ENCODE measurements around the gene XPC. TPM values are rescaled to one million over a fixed set of nuclear protein-coding genes. Genes with fewer than 3 reads are reported as not detected.

XPC gene
- total and polyA plus RNA-seq, 2 of the 8 experiments (the other 6 are each of a cell fraction or from before 2014, with no cell fraction given): 8.8 to 27.3 TPM

- Histone ChIP-seq H4K8ac (ENCODE audit: extremely low read depth, insufficient read depth, low read length) (no peak overlapping the region; the same call in 1 of the 2 replicates), H4K91ac (replicated peaks; ENCODE audit: insufficient read length, low read length) (no peak overlapping the region), H3K4me3 (ENCODE audit: extremely low read depth in 1 of 4, insufficient read depth in 2 of 4, low read depth in 3 of 4, low read length in 4 of 4) (no peak overlapping the region), H2BK5ac (ENCODE audit: low read depth, low read length) (no peak overlapping the region), H3K79me1 (ENCODE audit: low read depth, low read length) (peaks cover 5% of the 10 kb centered on the region), H2AFZ (ENCODE audit: low read length) (no peak overlapping the region), H3K4me1 (replicated peaks in 1 of 4; ENCODE audit: control insufficient read depth in 3 of 4, insufficient read depth in 4 of 4, low read length in 3 of 4) (peaks cover 0 to 7% (median 6%) of the 10 kb centered on the region in 4 experiments; a peak in 5 of 7 replicates), H4K20me1 (replicated peaks in 1 of 2; ENCODE audit: control insufficient read depth in 1 of 2, insufficient read depth in 2 of 2, low read length in 2 of 2) (peaks cover 2 to 18% of the 10 kb centered on the region in 2 experiments), H3K4ac (replicated peaks; ENCODE audit: insufficient read length, low read depth, low read length) (no peak overlapping the region), H3K4me2 (ENCODE audit: insufficient read depth in 1 of 2, low read depth in 2 of 2, low read length in 2 of 2) (no peak overlapping the region), H3K27me3 (replicated peaks in 1 of 4; ENCODE audit: control insufficient read depth in 3 of 4, extremely low read depth in 1 of 4, insufficient read depth in 3 of 4, low read length in 3 of 4) (no peaks in the 10 kb centered on the region), H2AK5ac (ENCODE audit: low read depth, low read length) (no peak overlapping the region), H3K23me2 (ENCODE audit: low read depth, low read length) (peaks cover 6% of the 10 kb centered on the region; the same call in 1 of the 2 replicates), H2BK15ac (ENCODE audit: low read length) (no peak overlapping the region), H3K56ac (replicated peaks; ENCODE audit: insufficient read length, low read depth, low read length) (no peak overlapping the region), H3K27ac (ENCODE audit: low read depth, low read length) (no peak overlapping the region), H2BK120ac (replicated peaks; ENCODE audit: low read depth, low read length) (no peak overlapping the region), H3K9me3 (ENCODE audit: insufficient read depth in 2 of 2, low read depth in 1 of 2, low read length in 1 of 2) (no peaks in the 10 kb centered on the region), H2BK12ac (ENCODE audit: low read depth, low read length) (no peak overlapping the region), H2BK20ac (ENCODE audit: low read length) (no peak overlapping the region), H3K9ac (replicated peaks in 1 of 4; ENCODE audit: extremely low read depth in 1 of 4, low read depth in 3 of 4, low read length in 3 of 4) (no peak overlapping the region), H3K36me3 (ENCODE audit: control insufficient read depth in 2 of 4, insufficient read depth in 4 of 4, low read length in 3 of 4) (peaks cover 12 to 36% (median 25%) of the 10 kb centered on the region in 4 experiments), H3K18ac (ENCODE audit: extremely low read depth, low read length) (no peak overlapping the region), H3K79me2 (ENCODE audit: control insufficient read depth in 1 of 2, insufficient read depth in 2 of 2, low read length in 2 of 2) (peaks cover 7 to 22% of the 10 kb centered on the region in 2 experiments), H3K14ac (ENCODE audit: insufficient read length) (no peak overlapping the region), H4K5ac (ENCODE audit: insufficient read length, low read depth, low read length) (no peak overlapping the region), H3K23ac (ENCODE audit: insufficient read length) (no peak overlapping the region)
- ChIA-PET POLR2A (ENCODE audit: partially characterized antibody) (interaction anchor here (2.3 kb wide), 1 partner anchor 14 kb away, joined by 7 read pairs; no protein-coding TSS in a partner anchor), CTCF (ENCODE audit: partially characterized antibody) (no interaction called here)
- DNase-seq (ENCODE audit: low read depth in 1 of 2, low spot score in 2 of 2) (no peak), FAIRE-seq (no peak)
- 93% methylated on average over 4 of the region's 4 CpGs; no CpG with 5 or more reads in 1 of the 2 experiments for WGBS, 2 experiments (ENCODE audit: extremely low coverage in 1 of 2, insufficient coverage in 1 of 2, insufficient read length in 1 of 2, insufficient replicate concordance in 2 of 2, low coverage in 1 of 2, low lambda C conversion rate in 2 of 2, missing lambda C conversion rate in 1 of 2)
- TF ChIP-seq JUN (IDR thresholded peaks at IDR 0.05; ENCODE audit: low read depth, low read length) (no peak), TCF12 (IDR thresholded peaks at IDR 0.05; ENCODE audit: low read depth, low read length) (no peak), E2F6 (IDR thresholded peaks at IDR 0.05) (no peak), CREB1 (IDR thresholded peaks at IDR 0.05) (no peak), CHD2 (IDR thresholded peaks at IDR 0.05; ENCODE audit: low read length) (no peak), RBBP5 (IDR thresholded peaks at IDR 0.05; ENCODE audit: borderline replicate concordance, low read depth, low read length) (no peak), POU5F1 (IDR thresholded peaks at IDR 0.05; ENCODE audit: low read depth, low read length) (no peak), HDAC2 (IDR thresholded peaks at IDR 0.05; ENCODE audit: borderline replicate concordance in 1 of 2, low read depth in 2 of 2, low read length in 2 of 2) (no peak), SP2 (IDR thresholded peaks at IDR 0.05; ENCODE audit: low read length) (no peak), SIRT6 (IDR thresholded peaks at IDR 0.05; ENCODE audit: low read length) (no peak), SUZ12 (IDR thresholded peaks at IDR 0.05; ENCODE audit: low read length) (no peak), CTBP2 (IDR thresholded peaks at IDR 0.05; ENCODE audit: borderline replicate concordance, insufficient read depth, insufficient read length, low read length) (no peak), TAF1 (IDR thresholded peaks at IDR 0.05; ENCODE audit: low read depth, low read length) (no peak), MAFK (IDR thresholded peaks at IDR 0.05; ENCODE audit: low read depth, low read length) (no peak), BCL11A (IDR thresholded peaks at IDR 0.05; ENCODE audit: low read depth in 2 of 2, low read length in 2 of 2) (no peak)
Observed at GRCh38 chr3:14130230-14130629, 48.2 kb downstream of the XPC start.

All from H1 (cell line).